Measurements from ENCODE around the gene TRERF1.
"Not testable (repeated sequence)": the region's sequence is repeated elsewhere in the genome, so short reads cannot be mapped to it uniquely, and the experiment has no call there.

TRERF1 gene

DNA sequence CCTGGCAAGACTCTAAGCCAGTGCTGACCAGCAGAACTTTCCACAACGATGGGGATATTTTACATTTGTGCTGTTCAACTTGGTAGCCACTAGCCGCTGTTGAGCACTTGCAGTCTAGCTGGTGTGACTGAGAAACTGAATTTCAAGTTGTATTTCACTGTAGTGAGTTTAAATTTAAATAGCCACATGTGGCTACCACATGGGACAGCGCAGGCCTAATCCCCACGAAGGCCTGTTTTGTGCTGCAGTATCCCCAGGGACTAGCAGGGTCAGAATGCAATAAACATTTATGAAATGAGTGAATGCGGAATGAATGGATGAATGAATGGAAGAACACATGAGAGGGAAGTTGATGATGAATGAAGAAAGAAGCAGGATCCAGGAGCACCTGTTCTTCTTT lies 115.8 kb downstream of the TRERF1 start:
- TF ChIP-seq, protein P1, sequence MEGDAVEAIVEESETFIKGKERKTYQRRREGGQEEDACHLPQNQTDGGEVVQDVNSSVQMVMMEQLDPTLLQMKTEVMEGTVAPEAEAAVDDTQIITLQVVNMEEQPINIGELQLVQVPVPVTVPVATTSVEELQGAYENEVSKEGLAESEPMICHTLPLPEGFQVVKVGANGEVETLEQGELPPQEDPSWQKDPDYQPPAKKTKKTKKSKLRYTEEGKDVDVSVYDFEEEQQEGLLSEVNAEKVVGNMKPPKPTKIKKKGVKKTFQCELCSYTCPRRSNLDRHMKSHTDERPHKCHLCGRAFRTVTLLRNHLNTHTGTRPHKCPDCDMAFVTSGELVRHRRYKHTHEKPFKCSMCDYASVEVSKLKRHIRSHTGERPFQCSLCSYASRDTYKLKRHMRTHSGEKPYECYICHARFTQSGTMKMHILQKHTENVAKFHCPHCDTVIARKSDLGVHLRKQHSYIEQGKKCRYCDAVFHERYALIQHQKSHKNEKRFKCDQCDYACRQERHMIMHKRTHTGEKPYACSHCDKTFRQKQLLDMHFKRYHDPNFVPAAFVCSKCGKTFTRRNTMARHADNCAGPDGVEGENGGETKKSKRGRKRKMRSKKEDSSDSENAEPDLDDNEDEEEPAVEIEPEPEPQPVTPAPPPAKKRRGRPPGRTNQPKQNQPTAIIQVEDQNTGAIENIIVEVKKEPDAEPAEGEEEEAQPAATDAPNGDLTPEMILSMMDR (IDR thresholded peaks at IDR 0.05; ENCODE audit: extremely low read depth, missing control alignments), result no peak
- DNase-seq (ENCODE audit: low spot score), result no peak

DNA sequence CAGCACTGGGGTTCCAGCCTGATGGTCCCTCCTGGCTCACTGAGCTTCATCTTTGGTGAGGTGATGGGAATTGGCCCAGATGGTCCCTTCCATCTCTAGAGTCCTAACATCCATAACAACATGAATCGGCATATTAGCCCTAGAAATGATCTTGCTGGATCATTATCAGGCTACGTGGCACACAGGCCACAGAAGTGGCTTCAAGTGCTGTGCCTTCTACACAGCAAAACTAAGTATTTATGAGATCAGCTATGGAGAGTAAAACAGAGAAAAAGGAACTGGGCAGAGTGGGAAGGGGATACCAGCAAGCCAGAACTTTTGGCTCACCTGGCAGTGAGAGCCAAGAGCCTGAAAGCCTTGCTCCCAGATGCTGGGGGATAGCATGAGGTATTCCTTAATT lies 116.9 kb downstream of the TRERF1 start:
- TF ChIP-seq, protein P1 (IDR thresholded peaks at IDR 0.05; ENCODE audit: extremely low read depth, missing control alignments), result no peak
- DNase-seq (ENCODE audit: low spot score), result no peak

DNA sequence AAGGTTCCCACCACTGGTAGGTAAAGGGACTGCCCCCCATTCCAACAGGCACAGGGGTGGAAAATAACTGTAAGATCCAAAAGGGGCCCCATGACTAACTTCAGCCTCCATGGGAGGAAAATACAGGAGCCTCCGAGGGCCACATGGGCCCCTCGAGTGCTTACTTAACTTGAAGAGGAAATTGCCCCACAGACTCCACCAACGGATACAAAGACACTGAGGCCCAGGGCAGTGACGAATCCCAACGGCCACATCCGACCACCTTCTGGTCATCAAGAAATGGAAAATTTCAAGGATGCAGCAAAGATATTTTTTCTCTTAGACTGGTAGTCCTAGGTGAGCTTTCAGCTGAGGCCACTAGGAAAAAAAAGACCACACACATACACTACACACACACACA lies 118.1 kb downstream of the TRERF1 start:
- TF ChIP-seq, protein P1 (IDR thresholded peaks at IDR 0.05; ENCODE audit: extremely low read depth, missing control alignments), result no peak
- no peak for DNase-seq (ENCODE audit: low spot score)

DNA sequence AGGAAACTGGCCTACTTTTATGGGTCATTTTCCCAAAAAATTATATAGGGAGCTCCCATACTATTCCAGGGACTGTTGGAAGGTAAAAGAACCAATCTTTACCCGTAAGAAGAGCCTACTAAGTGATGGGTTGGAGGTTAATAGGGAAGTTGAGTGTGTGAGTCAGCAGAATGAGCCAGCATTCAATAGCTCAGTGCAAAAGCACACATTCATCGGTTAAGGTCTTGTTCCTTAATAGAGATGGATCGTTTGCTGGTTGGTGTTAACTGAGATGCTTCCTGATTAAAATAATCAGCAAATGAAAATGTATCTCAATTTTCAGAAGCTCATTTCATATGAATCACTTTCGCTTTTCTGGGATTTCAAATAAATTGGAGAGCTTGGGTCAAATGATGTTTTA lies 118.8 kb downstream of the TRERF1 start:
- no peak for DNase-seq (ENCODE audit: low spot score)
- TF ChIP-seq, protein P1 (IDR thresholded peaks at IDR 0.05; ENCODE audit: extremely low read depth, missing control alignments), result no peak

DNA sequence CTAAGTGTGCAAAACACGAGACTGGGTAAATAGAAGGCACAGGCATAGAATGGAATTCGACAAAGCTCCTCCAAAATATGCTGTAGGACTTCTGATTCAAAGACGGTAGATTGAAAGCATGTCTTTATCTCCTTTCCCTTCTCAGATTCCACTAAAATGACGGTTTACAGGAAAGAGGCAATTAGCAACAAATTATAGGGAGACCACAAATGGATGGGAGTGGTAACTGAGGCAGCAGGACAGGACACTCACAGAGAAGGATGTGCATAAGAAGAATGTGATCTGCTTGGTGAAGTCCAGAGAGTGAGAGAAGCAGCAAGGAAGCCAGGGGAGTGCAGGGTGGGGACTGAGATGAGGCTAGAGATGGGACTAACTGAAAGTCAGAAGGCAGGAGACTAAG lies 120.7 kb downstream of the TRERF1 start:
- DNase-seq (ENCODE audit: low spot score), result no peak
- TF ChIP-seq, protein P1 (IDR thresholded peaks at IDR 0.05; ENCODE audit: extremely low read depth, missing control alignments), result no peak

DNA sequence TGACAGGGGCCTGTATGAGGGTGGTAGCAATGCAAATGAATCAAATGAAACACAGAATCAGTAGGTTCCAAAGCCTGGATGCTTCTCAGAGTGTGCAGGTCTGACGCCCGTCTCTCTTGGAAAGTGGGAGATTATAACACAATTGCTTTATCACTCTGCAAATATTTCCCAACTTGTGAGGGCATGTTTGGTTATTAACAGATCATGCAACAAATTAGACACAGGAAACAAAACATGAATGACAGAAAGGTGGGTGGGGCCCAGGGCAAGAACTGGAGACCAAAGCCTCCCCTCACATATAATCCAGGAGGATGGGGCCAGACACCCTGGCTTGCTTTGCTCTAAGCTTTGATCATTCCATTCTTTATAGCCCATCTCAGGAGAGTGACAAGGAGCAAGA lies 125.5 kb downstream of the TRERF1 start:
- TF ChIP-seq, protein P1 (IDR thresholded peaks at IDR 0.05; ENCODE audit: extremely low read depth, missing control alignments), result no peak
- no peak for DNase-seq (ENCODE audit: low spot score)

DNA sequence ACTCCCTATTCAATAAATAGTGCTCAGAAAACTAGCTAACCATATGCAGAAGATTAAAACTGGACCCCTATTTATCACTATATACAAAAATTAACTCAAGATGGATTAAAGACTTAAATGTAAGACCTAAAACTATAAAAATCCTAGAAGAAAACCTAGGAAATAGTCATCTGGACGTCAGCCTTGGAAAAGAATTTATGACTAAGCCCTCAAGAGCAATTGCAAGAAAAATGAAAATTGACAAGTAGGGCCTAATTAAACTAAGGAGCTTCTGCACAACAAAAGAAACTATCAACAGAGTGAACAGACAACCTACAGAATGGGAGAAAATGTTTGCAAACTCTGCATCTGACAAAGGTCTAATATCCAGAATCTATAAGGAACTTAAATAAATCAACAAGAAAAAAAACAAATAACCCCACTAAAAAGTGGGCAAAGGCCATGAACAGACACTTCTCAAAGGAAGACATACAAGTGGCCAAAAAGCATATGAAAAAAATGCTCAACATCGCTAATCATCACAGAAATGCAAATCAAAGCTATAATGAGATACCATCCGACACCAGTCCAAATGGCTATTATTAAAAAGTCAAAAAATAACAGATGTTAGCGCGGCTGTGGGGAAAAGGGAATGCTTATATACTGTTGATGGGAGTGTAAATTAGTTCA lies 126.9 kb downstream of the TRERF1 start:
- not testable (repeated sequence) for DNase-seq (ENCODE audit: low spot score)

DNA sequence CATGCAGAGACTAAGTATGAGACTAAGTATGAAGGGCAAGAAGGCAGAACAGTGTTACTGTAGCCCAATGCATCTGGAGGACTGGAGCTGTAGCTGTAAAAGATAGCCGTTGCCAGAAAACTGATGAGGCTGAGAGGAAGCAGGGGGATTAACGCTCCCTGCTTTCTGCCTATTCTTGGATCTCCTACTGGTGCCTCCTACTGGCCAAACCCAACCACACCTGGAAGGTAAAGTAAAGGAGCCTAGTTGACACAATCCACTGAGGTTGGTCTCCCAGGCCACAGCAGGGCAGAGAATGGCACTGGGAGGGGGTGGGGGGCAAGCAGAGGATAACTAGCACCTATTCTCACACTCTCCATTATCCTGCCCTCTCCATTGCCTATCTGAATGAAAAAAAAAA lies 129.1 kb downstream of the TRERF1 start:
- TF ChIP-seq, protein P1 (IDR thresholded peaks at IDR 0.05; ENCODE audit: extremely low read depth, missing control alignments), result no peak
- no peak for DNase-seq (ENCODE audit: low spot score)
